Measurements from ENCODE around the gene SYK. TPM values are rescaled to one million over a fixed set of nuclear protein-coding genes. Genes with fewer than 3 reads are reported as not detected.

The SYK gene
- total RNA-seq, 4 donors from 2014 or later = 6.7 to 22.2 (median 9.0) TPM

DNA sequence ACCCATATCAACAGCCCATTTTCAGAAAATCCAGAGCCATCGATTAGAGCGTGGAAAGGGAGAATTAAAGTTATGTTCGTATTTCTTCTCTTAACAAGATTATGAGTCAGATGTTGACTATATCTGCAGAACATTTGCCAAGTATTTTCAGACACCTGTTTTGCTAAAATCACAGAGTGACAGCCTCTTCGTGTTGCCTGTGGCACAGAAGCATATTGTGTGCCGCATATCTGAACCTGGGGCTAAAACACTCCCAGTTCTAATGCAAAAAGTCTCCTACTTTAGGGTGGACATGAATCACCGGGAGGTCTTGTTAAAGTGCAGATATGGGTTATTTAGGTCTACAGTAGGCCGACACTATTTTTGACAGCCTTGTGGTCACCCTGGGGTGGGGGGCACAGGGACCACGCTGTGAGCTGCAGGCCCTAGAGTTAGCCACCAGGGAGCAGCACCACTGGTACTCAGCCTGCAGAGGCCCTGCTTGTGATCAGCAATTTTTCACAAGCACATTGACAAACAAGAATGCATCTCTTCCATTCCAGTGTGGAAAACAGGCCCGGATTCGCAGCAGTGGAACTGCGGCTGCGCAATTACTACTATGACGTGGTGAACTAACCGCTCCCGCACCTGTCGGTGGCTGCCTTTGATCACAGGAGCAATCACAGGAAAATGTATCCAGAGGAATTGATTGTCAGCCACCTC, 93.5 kb downstream of the SYK start:
- Histone ChIP-seq H3K27ac (no peak overlapping the region), H3K27me3 (no peaks in the 10 kb centered on the region), H3K4me1 (no peaks in the 10 kb centered on the region), H3K4me3 (no peak overlapping the region), H3K9me3 (no peaks in the 10 kb centered on the region), H3K36me3 (no peaks in the 10 kb centered on the region)
- no peak for DNase-seq
- intact Hi-C loops (cut with DNase I; ENCODE audit: low total_unique reads) = no loop called here
- TF ChIP-seq POLR2A (IDR thresholded peaks at IDR 0.05) (no peak), CTCF (IDR thresholded peaks at IDR 0.05) (no peak)

- no peaks in the 10 kb centered on the region for H3K27me3 ChIP-seq
- intact Hi-C loops (cut with DNase I; ENCODE audit: low total_unique reads) = no loop called here
- TF ChIP-seq CTCF (IDR thresholded peaks at IDR 0.05) = no peak
- no peak for TF ChIP-seq POLR2A (IDR thresholded peaks at IDR 0.05)
- no peaks in the 10 kb centered on the region for H3K9me3 ChIP-seq
- H3K27ac ChIP-seq = no peak overlapping the region
- H3K36me3 ChIP-seq = no peaks in the 10 kb centered on the region
- DNase-seq = no peak
- H3K4me3 ChIP-seq = no peak overlapping the region
- no peaks in the 10 kb centered on the region for H3K4me1 ChIP-seq
Measured at GRCh38 chr9:90895786-90896185, 94.2 kb downstream of the SYK start.

GRCh38 chr9:90896231-90896630, 94.6 kb downstream of the SYK start:
- TF ChIP-seq CTCF (IDR thresholded peaks at IDR 0.05) = no peak
- no peak for TF ChIP-seq POLR2A (IDR thresholded peaks at IDR 0.05)
- H3K9me3 ChIP-seq = no peaks in the 10 kb centered on the region
- no peaks in the 10 kb centered on the region for H3K36me3 ChIP-seq
- no peak for DNase-seq
- intact Hi-C loops (cut with DNase I; ENCODE audit: low total_unique reads) = no loop called here
- no peaks in the 10 kb centered on the region for H3K4me1 ChIP-seq
- H3K4me3 ChIP-seq = no peak overlapping the region
- no peaks in the 10 kb centered on the region for H3K27me3 ChIP-seq
- H3K27ac ChIP-seq = no peak overlapping the region

DNA sequence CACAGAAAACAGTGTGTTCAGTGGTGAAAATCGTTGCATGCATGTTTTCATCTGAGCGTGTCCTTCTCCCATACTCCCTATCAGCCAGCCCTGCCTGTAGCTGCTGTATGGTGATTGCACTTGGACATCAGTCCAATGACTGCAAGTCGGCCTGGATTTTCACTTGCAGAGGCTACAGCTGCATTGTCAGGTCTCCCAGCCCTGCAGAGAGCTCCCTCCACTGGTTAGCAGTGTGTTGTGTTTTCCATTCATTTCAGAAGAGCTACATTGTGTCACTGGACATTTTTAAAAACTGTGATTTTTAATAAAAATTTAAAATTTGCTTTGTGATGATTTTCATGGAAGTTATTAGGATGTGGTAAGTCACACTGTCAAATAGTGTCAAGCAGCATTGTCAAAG, 96.6 kb downstream of the SYK start:
- no peak for TF ChIP-seq POLR2A (IDR thresholded peaks at IDR 0.05)
- no peak for TF ChIP-seq CTCF (IDR thresholded peaks at IDR 0.05)
- Histone ChIP-seq H3K9me3 (no peaks in the 10 kb centered on the region), H3K27ac (no peak overlapping the region), H3K4me3 (no peak overlapping the region), H3K27me3 (no peaks in the 10 kb centered on the region), H3K4me1 (no peaks in the 10 kb centered on the region), H3K36me3 (no peaks in the 10 kb centered on the region)
- DNase-seq = no peak
- intact Hi-C loops (cut with DNase I; ENCODE audit: low total_unique reads) = no loop called here

DNA sequence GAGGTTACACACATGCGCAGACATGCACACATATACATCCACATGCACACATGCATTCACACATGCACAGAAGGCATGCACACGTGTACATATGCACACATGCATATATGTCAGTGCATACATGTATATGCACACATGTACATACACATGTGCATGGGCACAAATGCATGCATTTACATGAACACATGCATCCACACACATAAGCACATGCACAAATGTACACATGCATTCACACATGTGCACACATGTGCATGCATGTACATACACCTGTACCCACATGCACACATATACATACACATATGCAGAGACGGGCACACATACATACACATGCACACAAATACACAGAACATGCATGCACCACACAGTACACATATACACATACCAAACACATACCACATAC, 97.7 kb downstream of the SYK start:
- Histone ChIP-seq H3K36me3 (no peaks in the 10 kb centered on the region), H3K27ac (no peak overlapping the region), H3K27me3 (no peaks in the 10 kb centered on the region), H3K4me1 (no peaks in the 10 kb centered on the region), H3K4me3 (no peak overlapping the region), H3K9me3 (no peaks in the 10 kb centered on the region)
- TF ChIP-seq CTCF (IDR thresholded peaks at IDR 0.05) (no peak), POLR2A (IDR thresholded peaks at IDR 0.05) (no peak)
- DNase-seq = no peak
- intact Hi-C loops (cut with DNase I; ENCODE audit: low total_unique reads) = no loop called here
